OCI-LY1 (cell line): ENCODE data around the gene SDK2.

ENCODE experiments used
- CTCF ChIP-seq: fragments of 200-600 bp; sonication (generic), shearing (Covaris generic); IDR thresholded peaks from 2 replicates; pipeline ENCODE4 v1.5.1; 2017; ENCODE audit warnings: mild to moderate bottlenecking, antibody characterized with exemption, low read length, moderate library complexity, mixed read lengths
- EZH2 ChIP-seq: fragments of 200-600 bp; sonication (generic), shearing (Covaris generic); IDR thresholded peaks from 2 replicates; pipeline ENCODE4 v1.8.0; 2017; ENCODE audit warnings: borderline replicate concordance, mixed run types, mild to moderate bottlenecking, antibody characterized with exemption, low read length, moderate library complexity, mixed read lengths

GRCh38 chr17:73380439-73381106 lies 263.7 kb downstream of the SDK2 start:
- TF ChIP-seq CTCF = no peak
- no peak for TF ChIP-seq EZH2
